NCI-H1105 treated with DMSO at 0.1 percent for 48 hours (cell line): Measurements from ENCODE around the gene SYTL1.

Source experiments
- DNase-seq: peaks from one replicate; lab custom pipeline; 2025; lab: John Stamatoyannopoulos, UW

Gene SYTL1

DNA sequence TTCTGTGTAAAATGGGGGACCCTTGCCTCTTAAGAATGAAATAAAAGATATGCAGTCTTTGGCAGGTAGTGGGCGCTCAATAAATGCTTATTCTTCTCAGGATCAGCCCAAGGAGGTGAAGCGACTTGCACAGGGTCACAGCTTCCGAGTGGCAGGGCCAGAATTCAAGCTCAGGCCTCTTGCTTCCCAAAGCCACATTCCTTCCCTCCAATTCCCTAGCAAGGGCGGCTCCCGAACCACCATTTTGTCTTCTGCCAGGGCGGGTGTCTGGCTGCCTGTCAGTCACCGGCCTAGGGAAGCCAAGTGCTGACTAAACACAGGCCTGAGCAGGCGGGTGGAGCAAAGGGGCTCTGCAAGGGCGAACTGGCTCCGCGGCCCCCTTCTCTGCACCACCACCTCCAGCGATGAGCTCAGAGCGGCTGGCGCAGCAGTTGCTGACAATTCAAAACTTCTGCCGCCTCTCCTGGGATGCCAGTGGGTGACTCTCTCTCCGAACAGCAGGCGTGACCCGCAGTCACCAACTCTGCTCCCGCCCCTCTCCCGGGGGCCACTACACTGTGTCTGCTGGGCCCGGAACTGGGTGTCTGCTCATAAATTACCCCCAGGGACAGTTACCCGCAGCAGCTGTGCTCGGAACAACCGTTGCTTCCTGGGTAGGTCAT lies 61.4 kb downstream of the SYTL1 start:
- DNase-seq = no peak
